Gastrocnemius medialis (tissue), 4 donors: Measurements from ENCODE around the gene ST14.

Source experiments
- POLR2A ChIP-seq, 2 donors: fragments of 450-650 bp; IDR thresholded peaks; one replicate each; pipeline ENCODE4 v1.6.1; 2017; ENCODE audit warnings: antibody characterized with exemption in 2 of 2, mild to moderate bottlenecking in 2 of 2, moderate library complexity in 2 of 2
- TF ChIP-seq, protein P1 (sequence below), 5 experiments: fragments of 450-650 bp in 3 of 5; fragments of 200-600 bp in 2 of 5; sonication (generic) in 2 of 5; IDR thresholded peaks in 4 of 5; conservative IDR thresholded peaks in 1 of 5; 1 replicate in 4 of 5; 2 replicates in 1 of 5; pipeline ENCODE4 v1.5.1; 2016 to 2019; ENCODE audit warnings: antibody characterized with exemption in 5 of 5, mild to moderate bottlenecking in 3 of 5, moderate library complexity in 3 of 5

DNA sequence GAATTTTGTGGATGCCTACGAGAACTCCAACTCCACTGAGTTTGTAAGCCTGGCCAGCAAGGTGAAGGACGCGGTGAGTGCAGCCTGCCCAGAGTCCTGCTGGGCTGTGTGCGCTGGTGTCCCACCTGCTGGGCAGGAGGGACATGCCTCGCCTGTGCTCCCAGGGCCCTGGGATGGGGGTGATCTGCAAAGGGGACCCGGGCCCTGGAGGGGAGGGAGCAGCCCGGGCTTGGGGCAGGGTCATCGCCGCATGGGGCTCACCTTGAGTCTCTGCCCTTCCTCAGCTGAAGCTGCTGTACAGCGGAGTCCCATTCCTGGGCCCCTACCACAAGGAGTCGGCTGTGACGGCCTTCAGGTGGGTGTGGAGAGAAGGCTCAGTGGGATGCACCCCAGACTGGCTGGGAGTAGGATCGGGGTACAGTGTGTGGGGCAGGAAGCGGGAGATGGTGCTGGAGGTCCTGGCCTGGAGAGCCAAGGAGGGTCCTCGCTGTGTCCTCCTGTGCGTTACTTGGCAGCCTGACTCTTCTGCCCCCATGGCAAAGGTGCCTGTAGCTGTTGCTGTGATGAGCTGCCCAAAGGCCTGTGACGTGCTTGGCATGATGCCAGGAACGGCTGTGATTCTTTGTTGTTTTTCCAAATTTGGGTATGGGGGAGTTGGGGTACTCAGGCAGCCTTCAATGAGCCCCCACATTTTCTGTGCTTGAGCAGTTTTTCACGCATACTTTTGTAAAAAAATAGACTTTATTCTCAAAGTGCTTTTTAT, 29.2 kb downstream of the ST14 start:
- TF ChIP-seq, protein P1, sequence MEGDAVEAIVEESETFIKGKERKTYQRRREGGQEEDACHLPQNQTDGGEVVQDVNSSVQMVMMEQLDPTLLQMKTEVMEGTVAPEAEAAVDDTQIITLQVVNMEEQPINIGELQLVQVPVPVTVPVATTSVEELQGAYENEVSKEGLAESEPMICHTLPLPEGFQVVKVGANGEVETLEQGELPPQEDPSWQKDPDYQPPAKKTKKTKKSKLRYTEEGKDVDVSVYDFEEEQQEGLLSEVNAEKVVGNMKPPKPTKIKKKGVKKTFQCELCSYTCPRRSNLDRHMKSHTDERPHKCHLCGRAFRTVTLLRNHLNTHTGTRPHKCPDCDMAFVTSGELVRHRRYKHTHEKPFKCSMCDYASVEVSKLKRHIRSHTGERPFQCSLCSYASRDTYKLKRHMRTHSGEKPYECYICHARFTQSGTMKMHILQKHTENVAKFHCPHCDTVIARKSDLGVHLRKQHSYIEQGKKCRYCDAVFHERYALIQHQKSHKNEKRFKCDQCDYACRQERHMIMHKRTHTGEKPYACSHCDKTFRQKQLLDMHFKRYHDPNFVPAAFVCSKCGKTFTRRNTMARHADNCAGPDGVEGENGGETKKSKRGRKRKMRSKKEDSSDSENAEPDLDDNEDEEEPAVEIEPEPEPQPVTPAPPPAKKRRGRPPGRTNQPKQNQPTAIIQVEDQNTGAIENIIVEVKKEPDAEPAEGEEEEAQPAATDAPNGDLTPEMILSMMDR (IDR thresholded peaks at IDR 0.05 in 4 of 5, conservative IDR thresholded peaks at IDR 0.05 in 1 of 5) = no peak
- TF ChIP-seq POLR2A (IDR thresholded peaks at IDR 0.05) = no peak
